ENCODE measurements around the gene SLC2A3.
"Not testable (repeated sequence)": the region's sequence is repeated elsewhere in the genome, so short reads cannot be mapped to it uniquely, and the experiment has no call there.

SLC2A3 gene

GRCh38 chr12:7884689-7885088 is 51.3 kb downstream of the SLC2A3 start:
- H3K27ac ChIP-seq = no peak overlapping the region

GRCh38 chr12:7881736-7882120 is 54.3 kb downstream of the SLC2A3 start:
- H4K20me1 ChIP-seq (ENCODE audit: insufficient read depth); H3K4me3 ChIP-seq (IDR thresholded peaks at IDR 0.05; ENCODE audit: insufficient read depth, low read depth, low read length); H3K27me3 ChIP-seq (ENCODE audit: insufficient read depth, low read depth); H3K79me2 ChIP-seq (ENCODE audit: insufficient read depth, low read depth); H3K4me2 ChIP-seq; H3K36me3 ChIP-seq (ENCODE audit: insufficient read depth); H3K9ac ChIP-seq; H2AFZ ChIP-seq (ENCODE audit: low read depth); H3K4me1 ChIP-seq (ENCODE audit: low read depth, poor library complexity, severe bottlenecking); H3K27ac ChIP-seq: not testable (repeated sequence)

More at GRCh38 chr12:7884689-7885088, 51.3 kb downstream of the SLC2A3 start:
- no peak overlapping the region for H3K4me2 ChIP-seq
- no peaks in the 10 kb centered on the region for H3K27me3 ChIP-seq (ENCODE audit: insufficient read depth, low read depth)
- H3K9ac ChIP-seq = no peak overlapping the region
- H3K4me3 ChIP-seq (IDR thresholded peaks at IDR 0.05; ENCODE audit: insufficient read depth, low read depth, low read length) = no peak overlapping the region
- H4K20me1 ChIP-seq (ENCODE audit: insufficient read depth) = no peaks in the 10 kb centered on the region
- H3K4me1 ChIP-seq (ENCODE audit: low read depth, poor library complexity, severe bottlenecking) = no peaks in the 10 kb centered on the region
- H3K36me3 ChIP-seq (ENCODE audit: insufficient read depth) = no peaks in the 10 kb centered on the region
- no peak for TF ChIP-seq CTCF (conservative IDR thresholded peaks at IDR 0.05; ENCODE audit: low read depth, low read length)
- no peak overlapping the region for H2AFZ ChIP-seq (ENCODE audit: low read depth)
- no peaks in the 10 kb centered on the region for H3K79me2 ChIP-seq (ENCODE audit: insufficient read depth, low read depth)

GRCh38 chr12:7880952-7881735 is 54.8 kb downstream of the SLC2A3 start:
- H3K79me2 ChIP-seq (ENCODE audit: insufficient read depth, low read depth); H3K9ac ChIP-seq; H3K36me3 ChIP-seq (ENCODE audit: insufficient read depth); H3K27me3 ChIP-seq (ENCODE audit: insufficient read depth, low read depth); H2AFZ ChIP-seq (ENCODE audit: low read depth); H3K27ac ChIP-seq; H3K4me2 ChIP-seq; H3K4me1 ChIP-seq (ENCODE audit: low read depth, poor library complexity, severe bottlenecking); H3K4me3 ChIP-seq (IDR thresholded peaks at IDR 0.05; ENCODE audit: insufficient read depth, low read depth, low read length); H4K20me1 ChIP-seq (ENCODE audit: insufficient read depth): not testable (repeated sequence)

- Histone ChIP-seq H3K36me3 (ENCODE audit: insufficient read depth) (no peaks in the 10 kb centered on the region), H3K79me2 (ENCODE audit: insufficient read depth, low read depth) (no peaks in the 10 kb centered on the region), H3K27ac (no peak overlapping the region), H4K20me1 (ENCODE audit: insufficient read depth) (no peaks in the 10 kb centered on the region), H3K4me3 (IDR thresholded peaks at IDR 0.05; ENCODE audit: insufficient read depth, low read depth, low read length) (no peak overlapping the region), H2AFZ (ENCODE audit: low read depth) (no peak overlapping the region), H3K9ac (no peak overlapping the region), H3K4me1 (ENCODE audit: low read depth, poor library complexity, severe bottlenecking) (no peaks in the 10 kb centered on the region), H3K4me2 (no peak overlapping the region), H3K27me3 (ENCODE audit: insufficient read depth, low read depth) (no peaks in the 10 kb centered on the region)
- no peak for TF ChIP-seq CTCF (conservative IDR thresholded peaks at IDR 0.05; ENCODE audit: low read depth, low read length)
Measured at GRCh38 chr12:7879246-7879645, 56.7 kb downstream of the SLC2A3 start.

GRCh38 chr12:7877420-7877819 is 58.6 kb downstream of the SLC2A3 start:
- no peaks in the 10 kb centered on the region for H3K36me3 ChIP-seq (ENCODE audit: insufficient read depth)
- no peak overlapping the region for H3K27ac ChIP-seq
- no peak overlapping the region for H3K4me3 ChIP-seq (IDR thresholded peaks at IDR 0.05; ENCODE audit: insufficient read depth, low read depth, low read length)
- no peaks in the 10 kb centered on the region for H3K4me1 ChIP-seq (ENCODE audit: low read depth, poor library complexity, severe bottlenecking)
- no peaks in the 10 kb centered on the region for H4K20me1 ChIP-seq (ENCODE audit: insufficient read depth)
- no peak overlapping the region for H3K9ac ChIP-seq
- no peaks in the 10 kb centered on the region for H3K79me2 ChIP-seq (ENCODE audit: insufficient read depth, low read depth)
- no peaks in the 10 kb centered on the region for H3K27me3 ChIP-seq (ENCODE audit: insufficient read depth, low read depth)
- H2AFZ ChIP-seq (ENCODE audit: low read depth) = no peak overlapping the region
- no peak overlapping the region for H3K4me2 ChIP-seq
- no peak for TF ChIP-seq CTCF (conservative IDR thresholded peaks at IDR 0.05; ENCODE audit: low read depth, low read length)

All from KMS-11 (cell line).